Spleen (tissue), 7 donors: ENCODE results near the gene METAP1D.

Source experiments
- CTCF ChIP-seq, 11 experiments: fragments of 200-600 bp in 7 of 11; fragments of 450-650 bp in 4 of 11; sonication (generic) in 4 of 11; IDR thresholded peaks in 8 of 11; conservative IDR thresholded peaks in 3 of 11; 1 replicate in 7 of 11; 2 replicates in 4 of 11; pipeline versions ENCODE4 v1.4.0 to v1.8.0; 2016 to 2021; ENCODE audit warnings: antibody characterized with exemption in 11 of 11, inconsistent platforms in 4 of 11, mild to moderate bottlenecking in 1 of 11
- POLR2A ChIP-seq, 3 donors: fragments of 450-650 bp; IDR thresholded peaks; one replicate each; pipeline ENCODE4 v1.5.1; 2017; ENCODE audit warnings: antibody characterized with exemption in 3 of 3, mild to moderate bottlenecking in 1 of 3
- POLR2AphosphoS5 ChIP-seq, 3 donors: sonication (generic); formaldehyde crosslinking; IDR thresholded peaks; one replicate each; pipeline ENCODE4 v1.5.1; 2017; ENCODE audit warnings: antibody characterized with exemption in 3 of 3
- donor health status: DM: no; HTN: no; CAD: no; lungs with moderate emphysema.
- donor health status: DM: no; HTN: no; CAD: no.
- donor health status: DM: no; HTN: no; CAD: no.

GRCh38 chr2:171985076-171985475 lies 14.7 kb upstream of the METAP1D start:
- TF ChIP-seq POLR2AphosphoS5 (IDR thresholded peaks at IDR 0.05), result no peak
- TF ChIP-seq CTCF (IDR thresholded peaks at IDR 0.05 in 8 of 11, conservative IDR thresholded peaks at IDR 0.05 in 3 of 11), result no peak
- no peak for TF ChIP-seq POLR2A (IDR thresholded peaks at IDR 0.05)
